HL-60 (cell line): ENCODE data around the gene JUNB.

Source experiments
- DNase-seq, 2 experiments: peaks; one replicate each; pipeline ENCODE4 v3.0.0-alpha.2; 2010 to 2020; ENCODE audit warnings: low read depth in 1 of 2, low spot score in 1 of 2
- H3K27ac ChIP-seq: fragments of 250-450 bp; sonication (Bioruptor Pico); replicated peaks from 2 replicates; pipeline ENCODE4 v1.5.1; 2020; ENCODE audit warnings: mild to moderate bottlenecking, moderate library complexity
- H3K27me3 ChIP-seq: fragments of 250-450 bp; sonication (Bioruptor Pico); 2 replicates; pipeline ENCODE4 v1.5.1; 2021; ENCODE audit warnings: mild to moderate bottlenecking, moderate library complexity; ENCODE audit not compliant: insufficient read depth, poor library complexity, severe bottlenecking
- H3K4me3 ChIP-seq: replicated peaks from 2 replicates; pipeline ENCODE4 v1.5.1; 2011; ENCODE audit warnings: mild to moderate bottlenecking, control low read depth, low read length; ENCODE audit not compliant: insufficient read depth
- CTCF ChIP-seq: IDR thresholded peaks from one replicate; pipeline ENCODE4 v1.5.1; 2011; ENCODE audit warnings: low read length, control low read depth, inconsistent platforms; ENCODE audit not compliant: insufficient read depth
- GABPA ChIP-seq: IDR thresholded peaks from 2 replicates; pipeline ENCODE4 v1.6.1; 2012; ENCODE audit warnings: low read depth
- POLR2AphosphoS5 ChIP-seq: IDR thresholded peaks from 2 replicates; pipeline ENCODE4 v1.6.1; 2012; ENCODE audit warnings: low read depth
- REST ChIP-seq: IDR thresholded peaks from 2 replicates; pipeline ENCODE4 v1.6.1; 2012; ENCODE audit warnings: low read depth; ENCODE audit not compliant: insufficient replicate concordance
- SPI1 ChIP-seq: IDR thresholded peaks from 2 replicates; pipeline ENCODE4 v1.6.1; 2012; ENCODE audit warnings: low read depth, mild to moderate bottlenecking, borderline replicate concordance

JUNB gene

DNA sequence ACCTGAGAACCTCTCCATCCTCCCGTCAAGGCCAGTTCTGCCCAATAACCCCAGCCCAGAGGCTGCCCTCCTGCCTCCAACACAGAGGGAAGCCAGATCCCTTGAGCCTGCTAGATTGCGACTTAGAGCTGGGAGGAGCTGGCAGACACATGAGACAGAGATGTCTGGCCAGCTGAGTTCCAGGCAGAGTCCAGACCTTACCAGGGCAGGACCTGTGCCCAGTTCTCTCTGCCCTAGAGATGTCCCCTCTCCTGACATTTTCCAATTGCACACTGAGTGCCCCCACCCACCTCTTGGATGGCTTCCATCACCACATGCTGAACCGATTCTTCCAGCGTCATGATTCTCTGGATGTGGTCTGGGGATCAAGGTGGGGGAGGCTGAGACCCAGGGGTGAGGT is 19.0 kb upstream of the JUNB start:
- Histone ChIP-seq H3K4me3 (no peak overlapping the region), H3K27ac (no peak overlapping the region), H3K27me3 (no peaks in the 10 kb centered on the region)
- no peak for DNase-seq
- TF ChIP-seq POLR2AphosphoS5 = no peak

DNA sequence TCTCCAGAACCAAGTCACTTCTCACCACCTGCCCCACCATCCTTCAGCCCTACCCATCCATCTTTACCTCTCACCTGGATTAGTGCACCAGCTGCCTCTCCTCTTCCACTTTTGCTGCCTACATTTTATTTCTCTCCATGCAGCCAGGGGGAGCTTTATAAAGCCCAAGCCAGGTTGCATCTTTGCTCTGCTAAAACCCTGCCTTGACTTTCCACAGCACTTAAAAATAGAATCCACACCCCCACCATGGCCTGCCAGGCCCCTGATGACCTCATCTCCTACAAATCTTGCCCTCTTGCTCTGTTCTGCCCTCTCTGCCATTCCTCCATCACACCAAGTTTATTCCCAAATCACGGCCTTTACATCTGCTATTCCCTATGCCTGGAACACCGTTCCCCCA is 17.7 kb upstream of the JUNB start:
- no peak for TF ChIP-seq REST
- TF ChIP-seq POLR2AphosphoS5 = no peak
- no peak for TF ChIP-seq GABPA
- TF ChIP-seq CTCF = no peak
- TF ChIP-seq SPI1 = no peak
- Histone ChIP-seq H3K4me3 (no peak overlapping the region), H3K27me3 (no peaks in the 10 kb centered on the region), H3K27ac (no peak overlapping the region)
- no peak for DNase-seq

- no peak for DNase-seq
- TF ChIP-seq POLR2AphosphoS5 = no peak
- no peak for TF ChIP-seq GABPA
- TF ChIP-seq SPI1 = no peak
- TF ChIP-seq REST = no peak
- TF ChIP-seq CTCF = no peak
These were observed 16.4 kb upstream of the JUNB start, which contains the start of gene HOOK2 for GRCh38 chr19:12774588-12775555. TSS of gene HOOK2 (minus strand) at chr19:12775552. CDS start at chr19:12775449, 103 bp downstream.

DNA sequence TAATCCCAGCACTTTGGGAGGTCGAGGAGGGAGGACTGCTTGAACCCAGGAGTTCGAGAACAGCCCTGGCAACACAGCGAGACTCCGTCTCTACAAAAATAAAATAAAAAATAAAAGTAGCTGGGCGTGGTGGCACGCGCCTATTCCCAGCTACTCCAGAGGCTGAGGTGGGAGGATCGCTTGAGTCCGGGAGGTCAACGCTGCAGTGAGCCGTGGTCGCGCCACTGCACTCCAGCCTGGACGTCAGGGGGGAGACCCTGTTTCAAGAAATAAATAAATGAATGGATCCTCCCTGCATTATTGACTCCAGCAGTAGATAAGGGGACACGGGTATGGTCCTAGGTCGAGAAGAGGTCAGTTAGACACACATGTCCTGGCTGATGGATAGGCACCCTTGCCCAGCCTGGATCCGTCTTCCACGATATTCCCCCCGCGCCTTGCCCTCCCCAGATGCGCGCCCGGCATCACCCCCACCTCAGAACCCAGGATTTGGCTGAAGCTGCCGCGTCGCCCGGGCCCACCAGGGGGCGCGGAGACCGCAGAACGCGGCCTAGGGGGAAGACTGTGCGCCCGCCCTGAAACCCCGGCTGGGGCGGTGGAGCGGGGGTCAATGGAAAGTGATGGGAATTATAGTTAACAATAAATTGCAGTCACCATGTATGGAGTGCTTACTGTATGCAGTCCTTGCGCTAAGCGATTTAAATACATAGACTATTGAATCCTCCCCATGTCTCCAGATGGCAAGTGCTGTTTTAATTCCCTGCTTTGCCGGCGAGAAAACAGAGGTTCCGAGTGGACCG is 13.9 kb upstream of the JUNB start:
- peak overlapping the region; percentile 78 for H3K4me3 ChIP-seq
- TF ChIP-seq POLR2AphosphoS5 = no peak
- no peak for TF ChIP-seq SPI1
- TF ChIP-seq REST = no peak
- TF ChIP-seq CTCF = peak; percentile 59
- H3K27ac ChIP-seq = peak overlapping the region; percentile 88
- H3K27me3 ChIP-seq = no peaks in the 10 kb centered on the region
- peak in 1 of 2 experiments; percentile 81 for DNase-seq

More at GRCh38 chr19:12774588-12775555, 16.4 kb upstream of the JUNB start, which contains the start of gene HOOK2:
- Histone ChIP-seq H3K27me3 (no peaks in the 10 kb centered on the region), H3K27ac (peak within 1 kb of the TSS; percentile 65), H3K4me3 (peak within 1 kb of the TSS; percentile 78)
